GM21423 (cell line): Measurements from ENCODE around the gene KDM7A.
"Not testable (repeated sequence)": the region's sequence is repeated elsewhere in the genome, so short reads cannot be mapped to it uniquely, and the experiment has no call there.

Source experiments
- ATAC-seq: cut with Tn5 transposase; IDR thresholded peaks from one replicate; pipeline ENCODE4 v1.9.1; 2021; ENCODE audit warnings: mild to moderate bottlenecking, moderate library complexity; ENCODE audit not compliant: unreplicated experiment

KDM7A gene

GRCh38 chr7:140176811-140177702 is at the start of gene KDM7A:
TSS of gene KDM7A (minus strand) at chr7:140176983. CDS start at chr7:140176937, 46 bp downstream.
- ATAC-seq = peak; percentile 73

GRCh38 chr7:140225562-140226249 is 48.9 kb upstream of the KDM7A start:
- ATAC-seq = no peak

- no peak for ATAC-seq
Measured at GRCh38 chr7:140223515-140224221, 46.9 kb upstream of the KDM7A start.

GRCh38 chr7:140222814-140223213 is 46.0 kb upstream of the KDM7A start:
- ATAC-seq = no peak

- no peak for ATAC-seq
Measured at GRCh38 chr7:140219672-140220524, 43.1 kb upstream of the KDM7A start.

- ATAC-seq = no peak
Measured at GRCh38 chr7:140218656-140219055, 41.9 kb upstream of the KDM7A start.

GRCh38 chr7:140217750-140218501 is 41.1 kb upstream of the KDM7A start:
- no peak for ATAC-seq

GRCh38 chr7:140215281-140215680 is 38.5 kb upstream of the KDM7A start:
- ATAC-seq = no peak

GRCh38 chr7:140214075-140214684 is 37.4 kb upstream of the KDM7A start:
- ATAC-seq = no peak

- ATAC-seq = no peak
Measured at GRCh38 chr7:140213684-140214074, 36.9 kb upstream of the KDM7A start.

- ATAC-seq = peak; percentile 48
Measured at GRCh38 chr7:140212100-140212881, 35.5 kb upstream of the KDM7A start.

GRCh38 chr7:140211698-140212097 is 34.9 kb upstream of the KDM7A start:
- no peak for ATAC-seq

- ATAC-seq = peak; percentile 89
Measured at GRCh38 chr7:140209866-140210609, 33.3 kb upstream of the KDM7A start.

GRCh38 chr7:140206616-140207389 is 30.0 kb upstream of the KDM7A start:
- ATAC-seq = no peak

- ATAC-seq = no peak
Measured at GRCh38 chr7:140205600-140205999, 28.8 kb upstream of the KDM7A start.

- no peak for ATAC-seq
Measured at GRCh38 chr7:140203556-140203955, 26.8 kb upstream of the KDM7A start.

GRCh38 chr7:140202942-140203341 is 26.2 kb upstream of the KDM7A start:
- ATAC-seq = not testable (repeated sequence)
